HFFc6 (cell line): ENCODE data around the gene TF. TPM values are rescaled to one million over a fixed set of nuclear protein-coding genes. Genes with fewer than 3 reads are reported as not detected.

ENCODE experiments used
- DNase-seq: peaks from one replicate; pipeline ENCODE4 v3.0.0-alpha.2; 2018
- H3K27ac Mint-ChIP-seq: 2 replicates; pipeline ENCODE4 v1.8.0; 2020; ENCODE audit warnings: mild to moderate bottlenecking, mixed read lengths
- H3K27me3 Mint-ChIP-seq: 2 replicates; pipeline ENCODE4 v1.8.0; 2021; ENCODE audit warnings: mild to moderate bottlenecking, moderate library complexity, mixed read lengths; ENCODE audit not compliant: insufficient read depth
- H3K36me3 Mint-ChIP-seq: 2 replicates; pipeline ENCODE4 v1.8.0; 2021; ENCODE audit warnings: low read depth, mixed read lengths
- H3K4me1 Mint-ChIP-seq: 2 replicates; pipeline ENCODE4 v1.8.0; 2020; ENCODE audit warnings: low read depth, mixed read lengths
- H3K4me3 Mint-ChIP-seq: 2 replicates; pipeline ENCODE4 v1.8.0; 2020; ENCODE audit warnings: mild to moderate bottlenecking, moderate library complexity, mixed read lengths
- H3K9me3 Mint-ChIP-seq: 2 replicates; pipeline ENCODE4 v1.8.0; 2020; ENCODE audit warnings: mild to moderate bottlenecking, mixed read lengths
- CTCF ChIP-seq: fragments of 200-600 bp; sonication (generic); IDR thresholded peaks from 2 replicates; pipeline ENCODE4 v1.5.0; 2021; ENCODE audit warnings: antibody characterized with exemption, mild to moderate bottlenecking
- total RNA-seq, 6 experiments: library from RNA; stranded (reverse); fragmentation: NEBNext Ultra II Directional; extraction: Animal tissue kit (Norgen Biotek cat#: 25700); gene quantifications; 2 replicates in 1 of 6; 3 replicates in 5 of 6; pipeline ENCODE4 v1.2.3, GENCODE V29; 2021

Gene TF
- total RNA-seq, 6 experiments from 2014 or later, result under 0.01 to 0.13 (median 0.02) TPM; not detected in 1

GRCh38 chr3:133835418-133835743, 89.2 kb downstream of the TF start:
- TF ChIP-seq CTCF, result no peak
- no peaks in the 10 kb centered on the region for H3K9me3 Mint-ChIP-seq
- no peak overlapping the region for H3K27ac Mint-ChIP-seq
- no peaks in the 10 kb centered on the region for H3K4me1 Mint-ChIP-seq
- H3K27me3 Mint-ChIP-seq, result peaks cover 14% of the 10 kb centered on the region
- H3K36me3 Mint-ChIP-seq, result no peaks in the 10 kb centered on the region
- no peak overlapping the region for H3K4me3 Mint-ChIP-seq
- no peak for DNase-seq

- no peak overlapping the region for H3K4me3 Mint-ChIP-seq
- no peaks in the 10 kb centered on the region for H3K36me3 Mint-ChIP-seq
- no peaks in the 10 kb centered on the region for H3K9me3 Mint-ChIP-seq
- no peaks in the 10 kb centered on the region for H3K4me1 Mint-ChIP-seq
- no peak overlapping the region for H3K27ac Mint-ChIP-seq
- peaks cover 9% of the 10 kb centered on the region for H3K27me3 Mint-ChIP-seq
- TF ChIP-seq CTCF, result no peak
- no peak for DNase-seq
Observed at GRCh38 chr3:133835961-133836360, 89.8 kb downstream of the TF start.

GRCh38 chr3:133836497-133837158, 90.4 kb downstream of the TF start:
- no peak for TF ChIP-seq CTCF
- no peak for DNase-seq
- H3K4me1 Mint-ChIP-seq, result no peaks in the 10 kb centered on the region
- H3K4me3 Mint-ChIP-seq, result no peak overlapping the region
- H3K27ac Mint-ChIP-seq, result no peak overlapping the region
- no peaks in the 10 kb centered on the region for H3K9me3 Mint-ChIP-seq
- peaks cover 9% of the 10 kb centered on the region for H3K27me3 Mint-ChIP-seq
- no peaks in the 10 kb centered on the region for H3K36me3 Mint-ChIP-seq

GRCh38 chr3:133837487-133838295, 91.5 kb downstream of the TF start:
- no peak for TF ChIP-seq CTCF
- Mint-ChIP-seq H3K4me1 (no peaks in the 10 kb centered on the region), H3K27ac (no peak overlapping the region), H3K4me3 (no peak overlapping the region), H3K36me3 (no peaks in the 10 kb centered on the region), H3K27me3 (peaks cover 9% of the 10 kb centered on the region), H3K9me3 (no peaks in the 10 kb centered on the region)
- DNase-seq, result no peak

- Mint-ChIP-seq H3K4me3 (no peak overlapping the region), H3K36me3 (no peaks in the 10 kb centered on the region), H3K27ac (no peak overlapping the region), H3K9me3 (no peaks in the 10 kb centered on the region), H3K4me1 (no peaks in the 10 kb centered on the region), H3K27me3 (peaks cover 9% of the 10 kb centered on the region)
- no peak for DNase-seq
- TF ChIP-seq CTCF, result no peak
Observed at GRCh38 chr3:133838296-133838789, 92.2 kb downstream of the TF start.
